HG03565 (cell line): ENCODE measurements around the gene TMEM164.

Source experiments
- ATAC-seq: cut with Tn5 transposase; IDR thresholded peaks from one replicate; pipeline ENCODE4 v1.9.1; 2021; ENCODE audit warnings: mild to moderate bottlenecking, moderate library complexity; ENCODE audit not compliant: unreplicated experiment

TMEM164 gene

GRCh38 chrX:110066488-110067225, 63.7 kb downstream of the TMEM164 start:
- no peak for ATAC-seq

GRCh38 chrX:110070970-110071369, 68.1 kb downstream of the TMEM164 start:
- no peak for ATAC-seq

GRCh38 chrX:110081320-110081719, 78.4 kb downstream of the TMEM164 start:
- ATAC-seq: no peak

DNA sequence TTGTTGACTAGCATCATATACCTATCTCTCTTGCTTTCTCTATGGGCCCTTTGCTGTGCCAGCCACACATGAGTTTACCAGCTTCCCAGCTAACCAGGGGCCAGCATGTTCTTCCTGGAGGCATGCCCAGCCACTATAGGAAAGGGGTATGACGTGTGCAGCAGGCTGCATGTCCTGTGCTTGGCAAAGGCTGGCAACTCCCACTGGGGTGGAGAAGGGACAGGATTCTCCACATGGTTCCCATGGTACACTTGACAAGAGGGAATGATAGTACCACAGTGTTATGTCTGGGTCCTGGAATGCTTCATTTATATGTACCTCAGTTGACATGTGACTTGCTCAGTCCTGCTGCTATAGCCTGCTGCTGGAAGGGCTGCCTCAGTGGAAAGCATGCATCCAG, 78.8 kb downstream of the TMEM164 start:
- no peak for ATAC-seq

GRCh38 chrX:110082161-110082560, 79.2 kb downstream of the TMEM164 start:
- no peak for ATAC-seq

DNA sequence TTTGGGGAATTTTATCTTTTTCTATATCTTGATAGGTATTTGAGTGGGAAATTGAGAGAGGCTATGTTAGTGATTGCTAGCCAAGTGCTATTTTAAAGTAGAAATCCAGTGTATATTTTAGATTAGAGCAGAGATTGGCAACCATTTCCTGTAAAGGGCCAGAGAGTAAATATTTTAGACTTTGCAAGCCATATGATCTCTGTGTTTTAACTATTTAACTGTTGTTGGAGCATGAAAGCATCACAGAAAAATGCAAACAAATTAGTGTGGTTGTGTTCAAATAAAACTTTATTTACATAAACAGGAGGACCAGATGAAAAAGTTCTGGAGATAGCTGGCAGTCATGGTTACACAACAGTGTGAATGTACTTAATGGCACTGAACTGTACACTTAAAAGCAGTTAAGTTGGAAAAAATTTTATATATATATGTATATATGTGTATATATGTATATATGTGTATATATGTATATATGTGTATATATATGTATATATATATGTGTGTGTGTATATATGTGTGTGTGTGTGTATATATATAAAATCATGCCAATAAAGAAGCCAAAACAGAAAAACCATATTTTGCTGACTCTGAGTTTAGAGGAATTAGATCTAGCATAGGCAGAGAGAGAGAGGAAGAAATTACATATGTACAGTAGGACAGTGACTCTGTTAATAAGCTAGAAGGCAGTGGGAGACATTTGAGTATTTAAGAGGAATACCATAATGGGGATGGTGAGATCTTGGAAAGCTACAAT, 83.4 kb downstream of the TMEM164 start:
- no peak for ATAC-seq

DNA sequence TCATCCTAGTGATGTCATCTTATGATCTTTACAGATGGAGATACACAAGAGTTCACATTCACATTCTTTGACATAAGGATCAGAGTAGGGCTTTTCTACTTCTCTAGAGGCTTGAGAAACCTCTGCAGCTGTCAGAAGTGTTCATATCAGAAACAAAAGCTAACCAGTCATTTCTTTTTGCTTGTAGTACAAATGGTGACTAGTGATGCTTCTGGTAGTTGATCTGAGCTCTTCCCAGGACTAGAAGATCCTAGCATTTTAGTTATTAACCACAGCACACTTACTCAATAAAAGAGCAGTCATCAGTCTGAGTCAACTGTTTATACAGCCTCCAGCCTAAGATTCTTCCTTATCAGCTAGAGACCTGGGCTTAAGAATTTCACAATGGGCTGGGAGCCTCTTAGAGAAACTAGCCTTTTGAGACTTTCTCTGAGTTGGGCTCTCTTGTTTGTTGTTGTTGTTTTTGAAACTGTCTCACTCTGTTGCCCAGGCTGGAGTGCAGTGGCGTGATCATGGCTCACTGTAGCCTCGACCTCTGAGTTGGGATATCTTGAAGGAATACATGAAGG, 84.1 kb downstream of the TMEM164 start:
- no peak for ATAC-seq

- no peak for ATAC-seq
Measured at GRCh38 chrX:110087485-110088356, 84.8 kb downstream of the TMEM164 start.

DNA sequence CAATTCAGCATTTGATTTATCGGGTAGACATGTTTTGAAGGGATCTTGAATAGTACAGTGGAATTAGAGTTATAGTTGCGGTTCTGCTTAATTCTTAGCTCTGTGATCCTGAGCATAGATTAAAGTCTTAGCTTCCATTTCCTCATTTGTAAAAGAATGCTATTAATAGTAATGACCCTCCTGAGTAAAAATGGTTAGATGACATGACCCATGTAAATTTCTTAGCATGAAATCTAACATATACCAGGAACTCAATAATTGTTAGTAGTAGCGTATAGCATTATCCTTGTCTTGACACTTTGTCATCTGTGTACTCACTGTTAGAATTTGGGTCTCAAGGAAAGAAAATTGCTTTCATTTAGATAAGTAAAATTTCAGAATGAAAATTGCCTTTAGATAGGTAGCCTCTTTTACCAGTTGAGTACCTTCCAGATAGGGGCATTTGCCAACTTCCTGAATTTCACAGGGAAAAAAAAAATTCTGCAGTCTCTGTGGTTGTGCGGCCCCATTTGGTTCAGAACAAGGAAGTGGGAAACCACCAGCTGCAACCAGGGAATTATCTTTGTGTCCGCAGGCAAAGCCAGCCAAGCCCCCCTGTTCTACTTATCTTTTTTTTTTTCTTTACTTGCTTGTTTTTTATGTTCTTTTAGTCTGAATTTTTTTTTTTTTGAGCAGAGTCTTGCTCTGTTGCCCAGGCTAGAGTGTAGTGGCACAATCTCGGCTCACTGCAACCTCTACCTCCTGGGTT, 86.9 kb downstream of the TMEM164 start:
- no peak for ATAC-seq

GRCh38 chrX:110097920-110098319, 95.0 kb downstream of the TMEM164 start:
- no peak for ATAC-seq

DNA sequence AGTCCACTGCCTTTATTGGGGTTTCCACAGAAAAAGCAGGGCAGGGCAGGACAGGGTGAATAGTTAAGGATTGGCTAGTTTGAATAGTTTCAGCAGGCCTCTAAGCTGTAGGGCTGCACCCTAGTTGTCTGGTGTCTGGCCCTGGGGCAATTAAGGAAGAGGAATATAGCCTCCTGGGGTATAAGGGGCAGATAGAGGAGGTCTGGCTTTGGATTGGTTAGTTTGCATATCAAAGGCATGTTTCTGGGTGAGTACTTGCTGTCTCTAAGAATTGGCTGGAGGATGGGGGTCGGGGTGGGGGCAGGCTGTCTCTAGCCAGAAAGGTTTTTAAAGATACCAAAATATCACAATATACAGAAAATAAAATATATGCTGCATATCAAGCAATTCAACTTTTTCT, 100.4 kb downstream of the TMEM164 start:
- ATAC-seq: no peak

DNA sequence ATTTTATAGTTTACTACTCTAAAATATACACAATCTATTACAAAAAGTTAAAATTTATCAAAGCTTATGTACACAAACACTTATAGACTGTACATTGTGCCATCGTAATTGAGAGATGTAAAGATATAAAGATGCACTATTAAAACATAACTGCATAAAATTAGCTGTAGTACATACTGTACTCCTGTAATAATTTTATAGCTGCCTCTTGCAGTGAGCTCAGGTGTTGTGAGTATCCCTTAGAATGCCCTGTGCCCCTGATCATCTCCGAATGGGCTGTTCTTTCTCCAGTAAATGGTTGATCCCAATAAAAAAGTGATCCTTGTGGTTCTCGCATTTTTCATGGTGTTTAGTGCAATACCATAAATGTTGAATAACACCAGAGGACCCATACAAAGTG, 101.2 kb downstream of the TMEM164 start:
- ATAC-seq: no peak

GRCh38 chrX:110108381-110108821, 105.5 kb downstream of the TMEM164 start:
- ATAC-seq: no peak

GRCh38 chrX:110114260-110114776, 111.4 kb downstream of the TMEM164 start:
- no peak for ATAC-seq

- no peak for ATAC-seq
Measured at GRCh38 chrX:110116066-110116980, 113.4 kb downstream of the TMEM164 start.

DNA sequence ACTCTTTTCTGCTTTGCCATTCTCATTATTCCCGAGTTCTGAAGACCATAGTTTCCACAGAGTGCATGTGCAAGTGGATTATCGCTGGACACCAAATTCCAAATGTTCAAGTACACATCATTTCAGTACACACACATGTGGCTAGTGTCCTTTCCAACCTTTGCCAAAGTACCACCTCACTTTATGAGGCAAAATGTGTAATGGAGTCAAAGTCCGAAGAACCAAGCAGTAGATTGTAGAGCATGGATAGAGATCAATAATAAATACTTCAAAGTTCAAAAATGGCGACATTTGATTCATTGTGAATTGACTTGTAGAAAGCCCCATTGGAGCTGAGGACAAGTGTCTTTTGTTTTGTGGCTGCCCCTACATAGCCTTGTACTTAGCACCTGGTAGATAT, 115.6 kb downstream of the TMEM164 start:
- no peak for ATAC-seq

DNA sequence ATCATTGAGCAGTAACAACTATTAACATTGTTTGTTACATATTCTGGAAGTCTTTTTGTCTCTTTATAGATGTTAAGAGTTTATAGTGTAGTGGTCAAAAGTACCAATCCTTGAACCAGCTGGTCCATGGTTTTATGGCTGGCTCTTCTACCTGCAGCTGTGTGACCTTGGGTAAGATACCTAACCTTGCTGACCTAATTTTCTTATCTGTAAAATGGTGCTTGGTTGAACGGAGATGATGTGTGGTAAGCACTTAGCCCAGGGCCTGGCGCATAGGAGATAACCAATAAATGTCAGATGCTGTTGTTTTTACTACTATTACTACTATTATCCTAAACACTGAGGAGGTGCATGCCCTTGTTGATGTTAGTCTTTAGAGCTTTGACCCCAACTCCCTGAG, 116.6 kb downstream of the TMEM164 start:
- no peak for ATAC-seq

GRCh38 chrX:110120025-110120424, 117.1 kb downstream of the TMEM164 start:
- no peak for ATAC-seq

DNA sequence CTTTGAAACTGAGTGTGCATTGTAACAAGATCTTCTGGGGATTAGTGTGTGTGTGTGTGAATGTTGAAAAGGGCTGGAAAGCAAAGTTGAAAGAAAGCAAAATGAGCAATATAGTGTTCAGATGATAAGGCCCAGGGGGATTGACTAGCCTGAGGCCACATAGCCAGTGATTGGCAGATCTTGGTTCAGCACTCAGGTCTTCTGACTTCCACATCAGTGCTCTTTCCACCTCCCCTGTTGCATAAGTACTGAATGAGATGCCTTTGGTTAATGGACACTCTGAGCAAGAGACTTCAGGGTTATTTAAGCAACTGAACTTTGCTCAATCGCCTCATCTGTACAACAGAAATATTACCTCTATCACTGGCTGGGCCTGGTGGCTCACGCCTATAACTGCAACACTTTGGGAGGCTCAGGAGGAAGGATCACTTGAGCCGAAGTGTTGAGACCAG, 120.4 kb downstream of the TMEM164 start:
- ATAC-seq: no peak
